Activated T-helper 9 cell treated with anti-CD3 and anti-CD28 coated beads, Interleukin-2, amount 50 U/mL, for 16 hours (primary cell): ENCODE measurements around the gene RLIM.
"Not testable (repeated sequence)": the region's sequence is repeated elsewhere in the genome, so short reads cannot be mapped to it uniquely, and the experiment has no call there.

Source experiments
- DNase-seq: peaks from one replicate; pipeline ENCODE4 v3.0.0-alpha.2; 2020; ENCODE audit warnings: low read depth

RLIM gene, protein sequence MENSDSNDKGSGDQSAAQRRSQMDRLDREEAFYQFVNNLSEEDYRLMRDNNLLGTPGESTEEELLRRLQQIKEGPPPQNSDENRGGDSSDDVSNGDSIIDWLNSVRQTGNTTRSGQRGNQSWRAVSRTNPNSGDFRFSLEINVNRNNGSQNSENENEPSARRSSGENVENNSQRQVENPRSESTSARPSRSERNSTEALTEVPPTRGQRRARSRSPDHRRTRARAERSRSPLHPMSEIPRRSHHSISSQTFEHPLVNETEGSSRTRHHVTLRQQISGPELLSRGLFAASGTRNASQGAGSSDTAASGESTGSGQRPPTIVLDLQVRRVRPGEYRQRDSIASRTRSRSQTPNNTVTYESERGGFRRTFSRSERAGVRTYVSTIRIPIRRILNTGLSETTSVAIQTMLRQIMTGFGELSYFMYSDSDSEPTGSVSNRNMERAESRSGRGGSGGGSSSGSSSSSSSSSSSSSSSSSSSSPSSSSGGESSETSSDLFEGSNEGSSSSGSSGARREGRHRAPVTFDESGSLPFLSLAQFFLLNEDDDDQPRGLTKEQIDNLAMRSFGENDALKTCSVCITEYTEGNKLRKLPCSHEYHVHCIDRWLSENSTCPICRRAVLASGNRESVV

DNA sequence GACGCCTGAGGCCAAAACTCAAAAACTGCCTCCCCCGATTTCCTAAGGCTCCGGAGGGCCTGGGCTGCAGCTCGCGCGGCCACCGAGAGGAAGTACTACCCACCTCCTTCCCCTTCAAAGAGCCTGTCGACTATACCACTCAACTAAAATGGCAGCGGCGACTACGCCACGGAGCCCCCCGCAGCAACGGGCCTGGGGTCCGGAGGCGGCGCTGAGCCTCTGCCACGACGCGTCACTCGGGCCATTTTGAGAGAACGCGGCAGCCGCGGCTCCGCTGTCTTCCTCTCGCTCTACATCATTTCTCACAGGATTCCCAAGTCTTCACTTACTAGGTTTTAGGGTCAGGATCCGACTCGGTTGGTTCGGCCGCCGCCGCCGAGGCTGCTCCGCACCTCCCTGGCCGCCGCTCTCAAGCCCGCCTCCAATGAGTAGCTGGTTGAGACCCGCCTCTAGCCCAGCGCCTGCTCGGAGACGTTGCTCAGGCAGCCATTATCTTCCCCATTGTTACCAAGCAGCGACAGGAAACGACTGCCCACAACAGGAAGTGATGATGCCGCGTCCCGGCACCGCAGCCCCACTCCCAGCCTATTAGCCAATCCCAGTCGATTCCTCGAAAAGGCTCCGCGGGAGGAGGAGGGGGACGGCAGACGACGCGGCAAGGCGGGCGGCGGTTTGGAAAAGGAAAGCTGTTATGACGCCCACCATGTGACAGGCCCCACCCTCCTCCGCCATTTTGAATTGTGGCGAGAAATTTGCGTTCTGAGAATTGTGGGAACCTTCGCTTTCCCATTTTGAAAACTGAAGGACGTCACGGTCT is at the start of gene RLIM:
Gene RLIM, minus strand, starts transcription at position 532 of the 817 bp plus-strand sequence. CDS start 18,647 bp downstream, outside the sequence.
- DNase-seq = peak; percentile 86

GRCh38 chrX:74656079-74656745 is 41.8 kb upstream of the RLIM start:
- DNase-seq = no peak

DNA sequence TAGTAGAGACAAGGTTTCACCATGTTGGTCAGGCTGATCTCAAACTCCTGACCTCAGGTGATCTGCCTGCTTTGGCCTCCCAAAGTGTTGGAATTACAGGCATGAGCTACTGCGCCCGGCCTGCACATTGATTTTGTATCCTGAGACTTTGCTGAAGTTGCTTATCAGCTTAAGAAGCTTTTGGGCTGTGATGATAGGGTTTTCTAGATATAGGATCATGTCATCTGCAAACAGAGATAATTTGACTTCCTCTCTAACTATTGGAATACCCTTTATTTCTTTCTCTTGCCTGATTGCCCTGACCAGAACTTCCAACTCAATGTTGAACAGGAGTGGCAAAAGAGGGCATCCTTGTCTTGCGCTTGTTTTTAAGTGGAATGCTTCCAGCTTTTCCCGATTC is 40.5 kb upstream of the RLIM start:
- not testable (repeated sequence) for DNase-seq

DNA sequence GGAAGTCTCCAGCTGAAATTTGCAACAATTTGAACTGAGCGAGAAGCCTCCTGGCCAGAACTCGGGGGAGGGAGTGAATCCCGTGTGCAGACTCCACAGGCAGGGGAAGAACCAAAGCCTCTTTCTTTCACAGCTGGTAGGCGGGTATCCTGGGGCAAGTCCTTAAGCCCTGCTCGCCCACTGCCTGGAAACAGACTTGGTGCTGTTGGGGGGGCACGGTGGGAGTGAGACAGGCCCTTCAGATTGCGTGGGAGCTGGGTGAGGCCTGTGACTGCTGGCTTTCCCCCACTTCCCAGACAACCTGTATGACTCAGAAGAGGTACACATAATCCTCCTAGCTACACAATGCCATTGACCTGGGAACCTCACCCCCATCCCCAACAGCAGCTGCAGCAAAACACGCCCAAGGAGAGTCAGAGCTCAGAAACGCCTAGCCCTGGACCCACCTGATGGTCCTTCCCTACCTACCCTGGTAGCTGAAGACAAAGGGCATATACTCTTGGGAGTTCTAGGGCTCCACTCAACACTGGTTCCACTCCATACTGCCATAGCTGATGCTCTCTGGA is 22.4 kb upstream of the RLIM start:
- no peak for DNase-seq

- no peak for DNase-seq
Observed at GRCh38 chrX:74613370-74614092, 893 bp downstream of the RLIM start.

DNA sequence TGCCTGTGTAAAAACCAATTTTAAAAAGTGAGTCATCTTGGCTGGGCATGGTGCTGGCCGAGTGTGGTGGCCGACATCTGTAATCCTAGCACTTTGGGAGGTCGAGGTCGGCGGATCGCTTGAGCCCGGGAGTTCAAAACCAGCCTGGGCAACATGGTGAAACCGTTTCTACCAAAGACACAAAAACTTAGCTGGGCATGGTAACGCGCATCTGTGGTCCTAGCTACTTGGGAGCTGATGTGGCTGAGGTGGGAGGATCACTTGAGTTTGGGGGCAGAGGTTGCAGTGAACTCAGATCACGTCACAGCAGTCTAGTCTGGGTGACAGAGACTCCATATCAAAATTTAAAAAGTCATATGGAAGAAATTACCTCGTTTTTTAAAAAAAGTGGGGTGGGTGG is 7.6 kb downstream of the RLIM start:
- DNase-seq = no peak

GRCh38 chrX:74606342-74606741 is 8.1 kb downstream of the RLIM start:
- no peak for DNase-seq

DNA sequence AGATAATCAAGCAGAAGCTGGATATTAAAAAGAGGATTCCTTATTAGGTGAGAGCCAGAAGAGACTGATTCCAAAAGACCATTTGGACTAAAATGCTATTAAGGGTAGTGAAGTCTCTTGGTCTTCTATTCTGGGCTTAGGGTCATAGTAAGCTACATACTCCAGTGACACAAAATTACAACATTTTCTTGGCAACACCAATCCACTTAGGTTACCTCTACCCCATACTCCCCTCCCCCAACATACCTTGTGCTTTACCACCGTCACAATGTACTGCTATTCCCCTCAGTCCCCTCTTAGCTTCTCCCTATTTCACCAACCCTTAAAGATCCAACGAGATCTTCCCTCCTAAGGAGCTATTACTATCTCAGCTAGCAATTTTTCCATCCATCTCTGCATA is 11.4 kb downstream of the RLIM start:
- no peak for DNase-seq

GRCh38 chrX:74602142-74602541 is 12.3 kb downstream of the RLIM start:
- no peak for DNase-seq

- DNase-seq = no peak
Observed at GRCh38 chrX:74593593-74593992, 20.8 kb downstream of the RLIM start.

DNA sequence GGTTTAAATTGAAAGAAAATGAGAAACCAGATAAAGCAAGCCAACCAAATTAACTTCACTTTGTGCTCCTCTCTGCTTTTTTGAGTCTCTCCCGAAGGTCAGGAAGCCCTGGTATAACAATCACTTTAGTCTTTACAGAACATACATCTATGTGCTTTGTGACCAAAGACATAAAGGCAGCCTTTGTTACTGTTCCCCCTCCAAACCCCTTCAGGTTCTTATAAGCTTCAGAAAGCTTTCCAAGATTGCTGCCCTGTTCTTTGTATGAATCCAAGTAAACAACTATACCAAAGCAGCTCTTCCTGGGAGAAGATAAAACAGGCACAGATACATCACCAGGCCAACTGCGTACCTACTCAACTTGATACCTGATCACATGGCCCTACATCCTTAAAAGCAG is 28.7 kb downstream of the RLIM start:
- no peak for DNase-seq

DNA sequence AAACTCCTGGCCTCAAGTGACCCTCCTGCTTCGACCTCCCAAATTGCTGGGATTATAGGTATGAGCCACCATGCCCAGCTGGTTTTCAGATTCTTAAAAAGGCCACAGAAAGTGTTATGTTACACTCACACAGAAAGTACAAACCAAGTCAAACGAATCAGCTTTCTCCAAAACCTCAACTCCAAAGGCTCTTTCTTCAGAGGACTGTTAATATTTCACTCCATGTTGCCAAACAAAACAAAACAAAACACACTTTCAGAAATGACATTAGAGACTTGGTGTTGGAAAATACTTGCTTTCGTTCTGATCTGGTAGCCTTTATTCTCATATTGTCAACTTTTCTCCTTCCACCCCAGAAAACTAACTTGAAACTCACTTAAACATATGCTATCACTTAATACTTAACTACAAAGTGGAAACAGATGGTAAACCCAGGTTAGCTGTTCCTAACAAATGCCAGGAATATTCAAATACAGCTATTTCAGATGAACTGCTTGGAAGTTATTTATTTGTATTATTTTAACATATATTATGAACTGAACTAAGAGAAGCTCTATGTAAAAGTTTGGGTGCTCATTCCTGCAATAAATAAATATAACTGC is 34.7 kb downstream of the RLIM start:
- DNase-seq = no peak

- DNase-seq = no peak
Observed at GRCh38 chrX:74578137-74578536, 36.3 kb downstream of the RLIM start.

DNA sequence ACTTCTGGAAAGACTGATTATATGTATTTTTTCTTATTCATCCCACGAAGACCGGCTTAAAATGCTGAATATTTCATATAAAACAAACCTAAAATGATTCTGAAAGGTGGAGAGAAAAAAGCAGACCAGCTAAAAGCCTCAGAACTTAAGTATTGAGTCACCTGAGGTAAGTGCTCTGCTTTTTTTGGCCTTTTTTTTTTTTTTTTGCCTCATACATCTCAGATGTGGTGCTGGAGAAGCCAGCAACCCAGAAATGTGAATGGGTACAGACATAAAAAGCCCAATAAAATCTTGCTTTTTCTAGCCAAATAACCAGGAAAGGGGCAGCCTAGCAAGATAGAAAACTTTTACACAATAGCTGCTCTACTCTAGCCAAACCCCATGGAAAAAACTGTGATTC is 57.0 kb downstream of the RLIM start:
- DNase-seq = no peak

DNA sequence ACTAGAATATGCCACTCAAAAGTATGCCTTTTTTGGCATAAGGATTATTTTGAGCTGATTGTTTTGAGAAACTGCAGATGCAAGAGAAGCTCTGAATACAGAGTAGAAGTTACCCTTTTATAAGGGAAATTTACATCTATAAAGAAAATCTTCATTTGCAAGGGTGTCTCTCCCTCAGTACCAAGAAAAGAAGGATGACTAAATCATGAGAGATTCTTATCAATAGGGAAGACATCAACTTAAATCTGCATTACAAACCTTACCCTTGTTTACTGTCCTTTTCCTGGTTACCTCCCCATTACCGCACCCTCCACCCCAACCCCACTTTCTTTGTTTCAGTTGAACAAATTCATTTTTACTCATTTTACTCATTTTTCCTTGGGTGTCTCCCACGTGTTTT is 62.5 kb downstream of the RLIM start:
- DNase-seq = no peak

DNA sequence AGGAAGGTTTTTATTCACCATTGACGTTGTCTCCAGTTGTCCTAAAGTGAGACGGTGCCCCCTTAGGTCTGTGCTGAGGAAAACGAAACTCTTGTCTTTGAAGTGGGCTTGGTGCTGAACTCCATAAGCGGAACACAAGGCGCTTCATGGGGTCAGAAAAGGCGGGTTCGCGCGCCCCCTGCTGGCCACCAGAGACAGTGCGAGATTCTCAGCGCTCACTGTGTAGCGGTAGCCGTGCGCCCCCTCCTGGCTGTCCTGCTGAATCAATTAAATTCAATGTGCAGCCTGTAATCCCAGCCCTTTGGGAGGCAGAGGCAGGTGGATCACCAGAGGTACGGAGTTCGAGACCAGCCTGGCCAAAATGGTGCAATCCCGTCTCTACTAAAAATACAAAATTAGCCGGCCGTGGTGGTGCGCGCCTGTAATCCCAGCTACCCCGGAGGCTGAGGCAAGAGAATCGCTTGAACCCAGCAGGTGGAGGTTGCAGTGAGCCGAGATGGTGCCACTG is 64.1 kb downstream of the RLIM start:
- DNase-seq = peak; percentile 83

- no peak for DNase-seq
Observed at GRCh38 chrX:74546984-74547383, 67.4 kb downstream of the RLIM start.

DNA sequence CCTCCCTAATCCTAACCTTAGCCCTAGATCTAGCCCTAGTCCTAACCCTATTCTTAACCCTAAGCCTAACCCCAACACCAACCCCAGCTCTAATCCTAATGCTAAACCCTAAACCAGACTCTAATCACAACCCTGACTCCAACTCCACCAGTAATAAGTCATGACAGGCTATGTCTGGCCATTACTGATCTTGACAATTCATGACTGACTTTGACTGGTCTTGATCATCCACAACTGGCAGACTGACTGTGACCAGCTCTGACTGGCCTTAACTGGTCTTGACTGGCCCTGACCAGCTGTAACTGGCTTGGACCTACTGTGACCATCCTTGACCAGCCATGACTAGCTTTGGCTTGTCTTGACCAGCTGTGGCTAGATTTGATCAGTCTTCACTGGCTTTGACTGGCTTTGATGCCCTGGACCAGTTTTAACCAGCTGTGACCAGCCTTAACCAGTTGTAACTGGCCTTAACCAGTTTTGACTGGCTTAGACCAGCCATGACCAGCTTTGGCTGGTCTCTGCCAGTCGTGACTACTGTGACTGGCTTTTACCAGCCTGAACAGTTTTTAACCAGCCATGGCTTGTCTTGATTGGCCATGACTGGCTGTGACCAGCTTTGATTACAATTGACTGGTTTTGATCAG is 68.4 kb downstream of the RLIM start:
- DNase-seq = no peak

- no peak for DNase-seq
Observed at GRCh38 chrX:74540635-74541249, 73.7 kb downstream of the RLIM start.
